ENCODE data around the gene HINT1.
"Not testable (repeated sequence)": the region's sequence is repeated elsewhere in the genome, so short reads cannot be mapped to it uniquely, and the experiment has no call there.

Gene HINT1

DNA sequence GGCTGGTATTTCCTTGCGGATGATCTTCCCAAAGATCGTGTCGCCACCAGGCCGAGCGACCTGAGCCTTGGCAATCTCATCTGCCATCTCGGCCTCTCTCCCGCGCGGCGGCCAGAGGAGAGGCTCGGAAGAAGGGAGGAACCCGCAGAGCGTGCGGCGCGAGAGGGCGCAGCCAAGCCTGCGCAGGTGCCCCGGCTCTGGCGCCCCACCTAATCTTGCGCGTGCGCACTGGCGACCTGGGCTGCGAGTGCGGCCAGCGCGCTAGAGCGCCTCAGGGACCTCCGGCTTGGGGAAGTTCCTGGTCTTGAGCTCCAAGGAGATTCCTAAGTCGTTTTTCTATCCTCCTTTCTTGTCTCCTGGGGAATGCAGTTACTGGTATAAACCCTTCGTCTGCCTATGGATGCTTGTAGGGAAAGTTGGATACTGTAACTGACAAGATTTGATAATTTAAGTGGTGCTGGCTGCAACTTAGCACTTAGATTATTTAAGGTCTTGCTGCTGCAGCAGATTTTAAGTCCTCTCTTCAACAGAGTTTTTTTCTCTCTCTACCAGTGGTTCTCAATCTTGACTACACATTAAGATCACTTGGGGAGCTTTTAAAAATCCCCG, at the start of gene HINT1:
Gene HINT1 (minus strand): TSS at position 138 of the 609 bp plus-strand sequence. CDS start 51 bp downstream, at position 87.
- no peak for FAIRE-seq

GRCh38 chr5:131214609-131215227, 49.7 kb upstream of the HINT1 start:
- FAIRE-seq, result no peak

GRCh38 chr5:131212471-131213021, 47.5 kb upstream of the HINT1 start:
- no peak for FAIRE-seq

GRCh38 chr5:131211669-131212068, 46.6 kb upstream of the HINT1 start:
- no peak for FAIRE-seq

DNA sequence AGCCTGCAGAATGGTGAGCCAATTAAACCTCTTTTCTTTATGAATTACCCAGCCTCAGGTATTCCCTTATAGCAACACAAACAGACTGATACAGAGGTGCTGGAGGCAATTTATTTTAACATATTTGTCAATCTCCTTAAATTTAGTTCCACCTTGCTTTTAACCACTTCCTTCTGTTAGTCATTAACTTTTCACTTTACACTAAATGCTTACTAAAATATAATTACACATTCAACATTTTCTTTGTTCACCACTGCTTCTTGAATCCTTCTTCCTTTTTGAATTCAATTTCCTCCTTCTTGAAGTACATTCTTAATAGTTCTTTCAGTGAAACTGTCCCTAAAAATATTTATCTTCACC, 45.1 kb upstream of the HINT1 start:
- no peak for FAIRE-seq

GRCh38 chr5:131209506-131210150, 44.6 kb upstream of the HINT1 start:
- no peak for FAIRE-seq

DNA sequence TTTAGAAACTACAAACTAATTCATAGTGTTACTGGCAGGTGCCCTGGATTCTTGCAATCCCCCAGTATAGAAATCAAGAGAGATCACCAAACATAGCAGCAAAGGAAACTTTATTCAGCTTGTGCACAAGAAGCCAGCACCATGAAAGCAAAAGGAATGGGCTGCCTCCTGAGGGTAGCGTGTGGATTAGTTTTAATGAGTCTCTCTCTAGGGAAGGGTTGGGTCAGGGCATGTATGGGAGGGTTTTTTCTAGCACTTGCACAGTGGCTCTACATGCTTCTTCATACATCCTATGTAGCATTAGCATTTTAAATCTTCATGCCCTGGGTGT, 44.1 kb upstream of the HINT1 start:
- no peak for FAIRE-seq

- FAIRE-seq, result no peak
Measured at GRCh38 chr5:131206772-131207171, 41.7 kb upstream of the HINT1 start.

- no peak for FAIRE-seq
Measured at GRCh38 chr5:131206061-131206460, 41.0 kb upstream of the HINT1 start.

GRCh38 chr5:131204964-131205363, 39.9 kb upstream of the HINT1 start:
- no peak for FAIRE-seq

DNA sequence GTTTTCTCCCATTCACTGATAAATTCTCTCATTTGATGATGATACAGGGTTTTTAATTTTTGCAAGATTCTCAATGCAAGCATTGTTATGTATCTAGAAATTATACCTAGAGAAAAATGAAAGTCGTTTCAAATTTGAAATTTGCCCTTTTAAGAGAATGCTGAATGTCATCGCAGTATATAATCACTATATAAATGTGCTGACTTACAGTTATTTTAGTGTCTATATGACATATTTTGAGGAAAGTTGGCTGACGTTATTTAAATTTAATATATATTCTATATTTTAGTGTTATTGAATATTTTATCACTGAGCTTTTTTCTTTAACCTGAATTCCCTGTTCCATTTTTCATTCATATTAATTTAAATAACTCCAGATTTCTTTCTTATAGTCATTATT, 35.5 kb upstream of the HINT1 start:
- no peak for FAIRE-seq

DNA sequence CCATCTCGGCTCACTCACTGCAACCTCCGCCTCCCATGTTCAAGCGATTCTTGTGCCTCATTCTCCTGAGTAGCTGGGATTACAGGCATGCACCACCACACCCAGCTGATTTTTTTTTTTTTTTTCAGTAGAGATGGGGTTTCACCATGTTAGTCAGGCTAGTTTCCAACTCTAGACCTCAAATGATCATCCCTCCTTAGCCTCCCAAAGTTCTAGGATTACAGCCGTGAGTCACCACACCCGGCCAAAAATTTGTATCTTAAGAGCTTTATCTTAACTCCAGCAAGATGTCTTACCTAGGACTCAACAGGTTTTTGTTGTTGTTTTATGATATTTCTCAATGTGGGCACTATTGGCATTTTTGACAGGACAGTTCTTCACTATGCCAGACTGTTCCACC, 33.6 kb upstream of the HINT1 start:
- no peak for FAIRE-seq

- FAIRE-seq, result no peak
Measured at GRCh38 chr5:131196331-131196730, 31.3 kb upstream of the HINT1 start.

DNA sequence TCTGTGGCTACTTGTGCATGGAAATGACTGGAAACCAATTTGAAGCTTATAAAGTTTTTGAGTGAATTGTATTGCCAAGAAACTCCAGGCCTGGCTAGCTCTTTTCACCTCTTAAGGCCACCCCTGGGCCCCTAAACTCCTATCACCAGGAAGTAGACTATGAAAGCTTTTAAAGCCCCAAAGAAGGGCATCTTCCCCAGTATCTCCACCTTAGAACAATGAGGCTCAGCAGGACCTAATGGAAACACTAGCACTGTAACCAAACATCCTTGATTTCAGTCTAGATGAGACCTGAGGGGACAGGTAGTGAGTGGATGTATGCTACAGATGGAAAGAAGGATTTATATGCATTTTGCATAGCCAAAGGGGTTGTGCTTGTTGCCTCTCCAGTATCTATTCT, 30.6 kb upstream of the HINT1 start:
- FAIRE-seq, result no peak

DNA sequence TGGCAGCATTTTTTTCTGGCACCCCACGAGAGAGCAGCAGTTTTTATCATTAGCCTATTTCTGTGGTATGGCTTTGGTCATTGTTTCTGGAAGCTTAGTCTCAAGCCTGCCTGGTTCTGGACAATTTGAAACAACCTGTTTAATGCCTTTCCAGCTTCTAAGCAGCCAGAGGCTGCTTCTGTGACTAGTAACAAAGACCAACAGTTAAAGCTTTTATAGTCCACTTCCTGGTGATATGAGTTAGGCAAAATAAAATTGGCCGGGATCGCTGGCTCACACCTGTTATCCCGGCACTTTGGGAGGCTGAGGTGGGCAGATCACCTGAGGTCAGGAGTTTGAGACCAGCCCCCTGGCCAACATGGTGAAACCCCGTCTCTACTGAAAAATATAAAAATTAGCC, 29.7 kb upstream of the HINT1 start:
- FAIRE-seq, result no peak

DNA sequence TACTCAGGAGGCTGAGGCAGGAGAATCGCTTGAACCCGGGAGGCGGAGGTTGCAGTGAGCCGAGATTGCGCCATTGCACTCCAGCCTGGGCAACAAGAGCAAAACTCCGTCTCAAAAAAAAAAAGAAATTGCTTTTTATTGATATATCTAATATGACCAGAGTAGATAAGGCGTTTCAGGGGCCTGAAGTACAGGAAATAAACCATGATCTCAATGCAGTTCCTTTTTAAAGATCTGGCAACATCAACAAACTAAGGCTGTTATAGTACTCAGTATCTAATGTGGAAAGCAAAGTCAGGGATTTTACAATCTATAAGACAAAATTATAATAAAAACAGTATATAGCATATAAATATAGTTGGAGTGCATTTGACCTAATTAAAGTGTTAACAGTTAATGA, 28.8 kb upstream of the HINT1 start:
- not testable (repeated sequence) for FAIRE-seq

DNA sequence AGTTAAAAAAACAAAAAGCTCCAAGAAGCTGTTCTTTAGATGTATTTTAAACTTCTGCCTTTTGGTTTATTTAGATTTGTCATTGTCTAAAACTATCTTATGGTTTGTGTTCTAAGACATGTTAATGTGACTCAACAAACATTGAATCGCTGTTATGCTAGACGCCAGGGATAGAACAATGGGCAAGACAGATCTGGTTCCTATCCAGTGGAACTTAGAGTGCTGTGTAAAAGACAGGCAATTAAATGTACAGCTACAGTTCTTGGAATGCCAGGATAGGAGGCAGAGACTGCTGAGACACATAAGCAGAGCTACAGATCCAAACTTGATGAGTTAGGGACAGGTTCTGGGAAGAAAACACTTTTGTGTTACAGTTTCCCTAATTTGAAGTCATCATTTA, 28.1 kb upstream of the HINT1 start:
- FAIRE-seq, result peak; percentile 17

DNA sequence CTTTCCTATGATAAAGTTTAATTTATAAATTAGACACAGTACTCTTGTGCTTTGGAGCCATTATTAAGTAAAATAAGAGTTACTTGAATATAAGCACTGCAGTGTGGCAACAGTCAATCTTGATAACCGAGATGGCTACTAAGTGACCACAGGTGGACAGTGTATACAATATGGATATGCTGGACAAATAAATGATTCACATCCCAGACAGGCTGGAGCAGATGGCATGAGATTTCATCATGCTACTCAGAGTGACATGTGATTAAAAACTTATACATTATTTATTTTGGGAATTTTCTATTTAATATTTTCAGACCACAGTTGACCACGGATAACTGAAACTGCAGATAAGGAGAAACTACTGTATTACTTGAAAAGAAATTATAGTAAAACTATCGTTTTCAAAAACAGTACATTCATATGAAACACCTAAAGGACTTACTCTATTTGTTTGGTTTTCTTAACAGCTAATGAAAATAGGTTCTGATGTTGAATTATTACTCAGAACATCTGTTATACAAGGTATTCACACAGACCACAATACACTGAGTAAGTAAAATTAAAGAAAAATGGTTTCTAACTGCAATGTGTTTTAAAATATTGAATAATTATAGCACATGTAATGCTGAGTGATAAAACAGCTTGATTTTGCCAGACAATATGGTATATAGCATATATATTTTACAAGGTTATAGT, 21.7 kb upstream of the HINT1 start:
- no peak for FAIRE-seq

GRCh38 chr5:131185523-131186104, 20.6 kb upstream of the HINT1 start:
- FAIRE-seq, result no peak

GRCh38 chr5:131182839-131183238, 17.8 kb upstream of the HINT1 start:
- FAIRE-seq, result peak; percentile 76

GRCh38 chr5:131180407-131180806, 15.4 kb upstream of the HINT1 start:
- FAIRE-seq, result no peak

- FAIRE-seq, result no peak
Measured at GRCh38 chr5:131171276-131171810, 6.3 kb upstream of the HINT1 start.
